Gastroesophageal sphincter (tissue), 3 donors: ENCODE results near the gene SPRYD3.

ENCODE experiments used
- CTCF ChIP-seq, 4 experiments: fragments of 200-600 bp in 2 of 4; fragments of 450-650 bp in 2 of 4; sonication (generic) in 1 of 4; IDR thresholded peaks; one replicate each; pipeline ENCODE4 v1.5.1; 2017 to 2019; ENCODE audit warnings: antibody characterized with exemption in 4 of 4, mild to moderate bottlenecking in 2 of 4, moderate library complexity in 2 of 4
- EP300 ChIP-seq: sonication (generic); formaldehyde crosslinking; IDR thresholded peaks from one replicate; pipeline ENCODE4 v1.6.1; 2017; ENCODE audit warnings: antibody characterized with exemption, mild to moderate bottlenecking
- POLR2A ChIP-seq, 2 donors: fragments of 450-650 bp; IDR thresholded peaks; one replicate each; pipeline ENCODE4 v1.6.1; 2017; ENCODE audit warnings: antibody characterized with exemption in 2 of 2, mild to moderate bottlenecking in 2 of 2, moderate library complexity in 1 of 2

- TF ChIP-seq CTCF (IDR thresholded peaks at IDR 0.05) (no peak), EP300 (no peak), POLR2A (IDR thresholded peaks at IDR 0.05) (no peak)
Measured at GRCh38 chr12:53120685-53121525, 41.7 kb upstream of the SPRYD3 start.
